Measurements from ENCODE around the gene BICC1. TPM values are rescaled to one million over a fixed set of nuclear protein-coding genes. Genes with fewer than 3 reads are reported as not detected.
A peak's percentile ranks its signal among the peaks of the same experiment; 100 is the strongest.

The BICC1 gene
- total RNA-seq, 1 donor = 210 TPM

- Histone ChIP-seq H3K4me2 (ENCODE audit: insufficient read depth, low read length) (peak overlapping the region; percentile 14), H3K4me1 (ENCODE audit: insufficient read depth, low read length) (peaks cover 73% of the 10 kb centered on the region), H4K20me1 (ENCODE audit: insufficient read depth, low read length) (no peaks in the 10 kb centered on the region), H3K9me3 (ENCODE audit: low read depth, low read length) (no peaks in the 10 kb centered on the region), H3K36me3 (ENCODE audit: insufficient read depth, low read length) (no peaks in the 10 kb centered on the region), H2AFZ (ENCODE audit: low read length) (no peak overlapping the region), H3K27ac (ENCODE audit: low read depth, low read length) (peak overlapping the region; percentile 91), H3K4me3 (ENCODE audit: insufficient read depth, low read length) (peak overlapping the region; percentile 10), H3K27me3 (ENCODE audit: insufficient read depth, low read length) (no peaks in the 10 kb centered on the region), H3K79me2 (ENCODE audit: insufficient read depth, low read length) (peaks cover 63% of the 10 kb centered on the region)
- DNase-seq (ENCODE audit: insufficient read length, low spot score, missing footprints) = peak; percentile 14
- no peak for TF ChIP-seq CTCF (IDR thresholded peaks at IDR 0.05; ENCODE audit: extremely low read depth, low read depth, low read length)
These were observed 129.6 kb downstream of the BICC1 start for GRCh38 chr10:58642283-58642682.

- Histone ChIP-seq H2AFZ (ENCODE audit: low read length) (no peak overlapping the region), H3K4me3 (ENCODE audit: insufficient read depth, low read length) (no peak overlapping the region), H3K27ac (ENCODE audit: low read depth, low read length) (peak overlapping the region; percentile 91), H3K4me2 (ENCODE audit: insufficient read depth, low read length) (no peak overlapping the region), H3K4me1 (ENCODE audit: insufficient read depth, low read length) (peaks cover 73% of the 10 kb centered on the region), H3K79me2 (ENCODE audit: insufficient read depth, low read length) (peaks cover 60% of the 10 kb centered on the region), H3K36me3 (ENCODE audit: insufficient read depth, low read length) (no peaks in the 10 kb centered on the region), H3K27me3 (ENCODE audit: insufficient read depth, low read length) (no peaks in the 10 kb centered on the region), H3K9me3 (ENCODE audit: low read depth, low read length) (no peaks in the 10 kb centered on the region), H4K20me1 (ENCODE audit: insufficient read depth, low read length) (no peaks in the 10 kb centered on the region)
- TF ChIP-seq CTCF (IDR thresholded peaks at IDR 0.05; ENCODE audit: extremely low read depth, low read depth, low read length) = no peak
- peak; percentile 35 for DNase-seq (ENCODE audit: insufficient read length, low spot score, missing footprints)
These were observed 130.3 kb downstream of the BICC1 start for GRCh38 chr10:58642916-58643428.

- H2AFZ ChIP-seq (ENCODE audit: low read length) = no peak overlapping the region
- H3K79me2 ChIP-seq (ENCODE audit: insufficient read depth, low read length) = peaks cover 62% of the 10 kb centered on the region
- no peaks in the 10 kb centered on the region for H3K27me3 ChIP-seq (ENCODE audit: insufficient read depth, low read length)
- no peak overlapping the region for H3K4me2 ChIP-seq (ENCODE audit: insufficient read depth, low read length)
- H3K27ac ChIP-seq (ENCODE audit: low read depth, low read length) = no peak overlapping the region
- no peak overlapping the region for H3K4me3 ChIP-seq (ENCODE audit: insufficient read depth, low read length)
- TF ChIP-seq CTCF (IDR thresholded peaks at IDR 0.05; ENCODE audit: extremely low read depth, low read depth, low read length) = no peak
- H3K4me1 ChIP-seq (ENCODE audit: insufficient read depth, low read length) = peaks cover 73% of the 10 kb centered on the region
- DNase-seq (ENCODE audit: insufficient read length, low spot score, missing footprints) = no peak
- H4K20me1 ChIP-seq (ENCODE audit: insufficient read depth, low read length) = no peaks in the 10 kb centered on the region
- H3K36me3 ChIP-seq (ENCODE audit: insufficient read depth, low read length) = peaks cover under 1% of the 10 kb centered on the region
- no peaks in the 10 kb centered on the region for H3K9me3 ChIP-seq (ENCODE audit: low read depth, low read length)
These were observed 131.6 kb downstream of the BICC1 start for GRCh38 chr10:58644311-58644710.

- TF ChIP-seq CTCF (IDR thresholded peaks at IDR 0.05; ENCODE audit: extremely low read depth, low read depth, low read length) = no peak
- Histone ChIP-seq H2AFZ (ENCODE audit: low read length) (no peak overlapping the region), H3K27me3 (ENCODE audit: insufficient read depth, low read length) (no peaks in the 10 kb centered on the region), H3K9me3 (ENCODE audit: low read depth, low read length) (no peaks in the 10 kb centered on the region), H3K79me2 (ENCODE audit: insufficient read depth, low read length) (peaks cover 68% of the 10 kb centered on the region), H3K27ac (ENCODE audit: low read depth, low read length) (peak overlapping the region; percentile 49), H3K4me3 (ENCODE audit: insufficient read depth, low read length) (no peak overlapping the region), H4K20me1 (ENCODE audit: insufficient read depth, low read length) (no peaks in the 10 kb centered on the region), H3K36me3 (ENCODE audit: insufficient read depth, low read length) (peaks cover 13% of the 10 kb centered on the region), H3K4me2 (ENCODE audit: insufficient read depth, low read length) (no peak overlapping the region), H3K4me1 (ENCODE audit: insufficient read depth, low read length) (peaks cover 72% of the 10 kb centered on the region)
- no peak for DNase-seq (ENCODE audit: insufficient read length, low spot score, missing footprints)
These were observed 132.9 kb downstream of the BICC1 start for GRCh38 chr10:58645416-58646146.

Measured in osteoblast (primary cell).